Measurements from ENCODE around the gene ATP6V1D.
A peak's percentile ranks its signal among the peaks of the same experiment; 100 is the strongest.
"Not testable (repeated sequence)": the region's sequence is repeated elsewhere in the genome, so short reads cannot be mapped to it uniquely, and the experiment has no call there.

Gene ATP6V1D

GRCh38 chr14:67359775-67360469 lies at the start of gene ATP6V1D, which contains the start of gene EIF2S1:
TSS of gene ATP6V1D (minus strand) at chr14:67359804. CDS start at chr14:67359698, 106 bp downstream.
TSS of gene EIF2S1 (plus strand) at chr14:67360328. CDS start at chr14:67364768, 4,440 bp downstream.
- H3K4me3 ChIP-seq (ENCODE audit: low read depth, low read length), result peak within 1 kb of the TSS; percentile 91
- TF ChIP-seq CTCF (conservative IDR thresholded peaks at IDR 0.05; ENCODE audit: low read depth, low read length), result peak; percentile 93

GRCh38 chr14:67408122-67408801 lies 48.7 kb upstream of the ATP6V1D start:
- not testable (repeated sequence) for H3K4me3 ChIP-seq (ENCODE audit: low read depth, low read length); DNase-seq (ENCODE audit: low read depth)

More at GRCh38 chr14:67359775-67360469, at the start of gene ATP6V1D, which contains the start of gene EIF2S1:
- peak; percentile 100 for DNase-seq (ENCODE audit: low read depth)

GRCh38 chr14:67405771-67406170 lies 46.2 kb upstream of the ATP6V1D start:
- no peak overlapping the region for H3K4me3 ChIP-seq (ENCODE audit: low read depth, low read length)
- TF ChIP-seq CTCF (conservative IDR thresholded peaks at IDR 0.05; ENCODE audit: low read depth, low read length), result no peak
- DNase-seq (ENCODE audit: low read depth), result no peak

- no peak for DNase-seq (ENCODE audit: low read depth)
- H3K4me3 ChIP-seq (ENCODE audit: low read depth, low read length), result no peak overlapping the region
- no peak for TF ChIP-seq CTCF (conservative IDR thresholded peaks at IDR 0.05; ENCODE audit: low read depth, low read length)
These were observed 40.8 kb upstream of the ATP6V1D start for GRCh38 chr14:67400434-67400833.

- no peak for TF ChIP-seq CTCF (conservative IDR thresholded peaks at IDR 0.05; ENCODE audit: low read depth, low read length)
- no peak for DNase-seq (ENCODE audit: low read depth)
- H3K4me3 ChIP-seq (ENCODE audit: low read depth, low read length), result no peak overlapping the region
These were observed 37.9 kb upstream of the ATP6V1D start for GRCh38 chr14:67397536-67397935.

GRCh38 chr14:67396381-67396970 lies 36.9 kb upstream of the ATP6V1D start:
- peak; percentile 64 for DNase-seq (ENCODE audit: low read depth)
- no peak for TF ChIP-seq CTCF (conservative IDR thresholded peaks at IDR 0.05; ENCODE audit: low read depth, low read length)
- H3K4me3 ChIP-seq (ENCODE audit: low read depth, low read length), result no peak overlapping the region

- TF ChIP-seq CTCF (conservative IDR thresholded peaks at IDR 0.05; ENCODE audit: low read depth, low read length), result no peak
- no peak overlapping the region for H3K4me3 ChIP-seq (ENCODE audit: low read depth, low read length)
- DNase-seq (ENCODE audit: low read depth), result no peak
These were observed 36.2 kb upstream of the ATP6V1D start for GRCh38 chr14:67395876-67396189.

Data from choroid plexus epithelial cell (primary cell).